NCI-H128 (cell line): ENCODE data around the gene KLHL2.
"Not testable (repeated sequence)": the region's sequence is repeated elsewhere in the genome, so short reads cannot be mapped to it uniquely, and the experiment has no call there.

ENCODE experiments used
- DNase-seq: peaks from one replicate; lab custom pipeline; 2025; ENCODE audit not compliant: unreplicated experiment; lab: John Stamatoyannopoulos, UW

KLHL2 gene

GRCh38 chr4:165199722-165200121 is 7.6 kb upstream of the KLHL2 start:
- no peak for DNase-seq

GRCh38 chr4:165201806-165202205 is 5.6 kb upstream of the KLHL2 start:
- DNase-seq: no peak

- DNase-seq: no peak
Observed at GRCh38 chr4:165203541-165204461, 3.6 kb upstream of the KLHL2 start.

GRCh38 chr4:165204462-165204830 is 2.9 kb upstream of the KLHL2 start:
- DNase-seq: no peak

GRCh38 chr4:165207016-165207430 is 338 bp upstream of the KLHL2 start:
- no peak for DNase-seq

GRCh38 chr4:165208221-165208652 is 876 bp downstream of the KLHL2 start:
- DNase-seq: peak; percentile 3

GRCh38 chr4:165208741-165209388 is 1.5 kb downstream of the KLHL2 start:
- DNase-seq: peak; percentile 14

- no peak for DNase-seq
Observed at GRCh38 chr4:165209796-165210195, 2.4 kb downstream of the KLHL2 start.

GRCh38 chr4:165210566-165210965 is 3.2 kb downstream of the KLHL2 start:
- no peak for DNase-seq

GRCh38 chr4:165212647-165213046 is 5.3 kb downstream of the KLHL2 start:
- not testable (repeated sequence) for DNase-seq

GRCh38 chr4:165213404-165213803 is 6.0 kb downstream of the KLHL2 start:
- not testable (repeated sequence) for DNase-seq

- not testable (repeated sequence) for DNase-seq
Observed at GRCh38 chr4:165213991-165214709, 6.8 kb downstream of the KLHL2 start.

- not testable (repeated sequence) for DNase-seq
Observed at GRCh38 chr4:165215034-165215751, 7.8 kb downstream of the KLHL2 start.

- DNase-seq: not testable (repeated sequence)
Observed at GRCh38 chr4:165215761-165216487, 8.6 kb downstream of the KLHL2 start.

- DNase-seq: no peak
Observed at GRCh38 chr4:165217325-165217724, 10.0 kb downstream of the KLHL2 start.

GRCh38 chr4:165221306-165221705 is 13.9 kb downstream of the KLHL2 start:
- not testable (repeated sequence) for DNase-seq

- not testable (repeated sequence) for DNase-seq
Observed at GRCh38 chr4:165221993-165222650, 14.8 kb downstream of the KLHL2 start.

GRCh38 chr4:165222651-165222994 is 15.3 kb downstream of the KLHL2 start:
- DNase-seq: no peak

GRCh38 chr4:165227401-165227800 is 20.0 kb downstream of the KLHL2 start:
- not testable (repeated sequence) for DNase-seq
